IPS-18a (cell line): Measurements from ENCODE around the gene PM20D2.

Source experiments
- H3K27ac ChIP-seq: one replicate; pipeline ENCODE4 v1.5.1; 2013; ENCODE audit warnings: low read length
- H3K27me3 ChIP-seq: one replicate; pipeline ENCODE4 v1.6.1; 2013; ENCODE audit warnings: mild to moderate bottlenecking, low read length; ENCODE audit not compliant: control insufficient read depth, insufficient read depth
- H3K36me3 ChIP-seq: one replicate; pipeline ENCODE4 v1.6.1; 2013; ENCODE audit warnings: low read depth, low read length; ENCODE audit not compliant: control insufficient read depth
- H3K4me1 ChIP-seq: one replicate; pipeline ENCODE4 v1.6.1; 2013; ENCODE audit warnings: low read depth, low read length; ENCODE audit not compliant: control insufficient read depth
- H3K4me3 ChIP-seq: one replicate; pipeline ENCODE4 v1.5.1; 2013; ENCODE audit warnings: low read length
- H3K9ac ChIP-seq: one replicate; pipeline ENCODE4 v1.6.1; 2013; ENCODE audit warnings: mild to moderate bottlenecking, low read length, moderate library complexity
- H3K9me3 ChIP-seq: one replicate; pipeline ENCODE4 v1.6.1; 2013; ENCODE audit warnings: low read depth, low read length; ENCODE audit not compliant: control insufficient read depth

PM20D2 gene

DNA sequence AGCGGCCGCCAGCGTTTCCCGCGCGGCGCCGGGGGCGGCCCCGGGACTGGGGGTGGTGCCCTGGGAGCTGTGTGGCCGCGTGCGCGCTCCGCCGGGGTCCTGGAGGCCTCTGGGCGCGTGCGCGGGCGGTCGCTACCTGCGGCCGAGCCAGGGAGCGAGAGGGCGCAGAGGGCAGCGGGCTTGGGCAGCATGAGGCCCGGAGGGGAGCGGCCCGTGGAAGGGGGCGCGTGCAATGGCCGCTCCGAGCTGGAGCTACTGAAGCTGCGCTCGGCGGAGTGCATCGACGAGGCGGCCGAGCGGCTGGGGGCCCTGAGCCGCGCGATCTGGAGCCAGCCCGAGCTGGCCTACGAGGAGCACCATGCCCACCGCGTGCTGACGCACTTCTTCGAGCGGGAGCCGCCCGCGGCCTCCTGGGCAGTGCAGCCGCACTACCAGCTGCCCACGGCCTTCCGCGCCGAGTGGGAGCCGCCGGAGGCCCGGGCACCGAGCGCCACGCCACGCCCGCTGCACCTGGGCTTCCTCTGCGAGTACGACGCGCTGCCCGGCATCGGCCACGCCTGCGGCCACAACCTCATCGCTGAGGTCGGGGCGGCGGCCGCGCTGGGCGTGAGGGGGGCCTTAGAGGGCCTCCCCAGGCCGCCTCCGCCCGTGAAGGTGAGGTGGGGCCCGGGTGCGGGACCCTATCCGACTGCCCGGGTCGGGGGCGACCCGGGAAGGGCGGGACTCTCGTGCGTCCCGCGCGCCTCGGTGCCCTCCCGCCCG, at the start of gene PM20D2:
TSS of gene PM20D2 (plus strand) at position 100 of the 762 bp plus-strand sequence. CDS start at position 190, 90 bp downstream.
- peak within 1 kb of the TSS; percentile 51 for H3K4me3 ChIP-seq
- H3K36me3 ChIP-seq: no peaks in the 10 kb centered on the region
- H3K9me3 ChIP-seq: no peaks in the 10 kb centered on the region
- peaks cover 6% of the 10 kb centered on the region for H3K4me1 ChIP-seq
- peaks cover 53% of the 10 kb centered on the region for H3K27me3 ChIP-seq
- peak within 1 kb of the TSS; percentile 50 for H3K9ac ChIP-seq
- no peak within 1 kb of the TSS for H3K27ac ChIP-seq

- H3K9me3 ChIP-seq: no peaks in the 10 kb centered on the region
- H3K27ac ChIP-seq: no peak overlapping the region
- H3K4me3 ChIP-seq: no peak overlapping the region
- no peaks in the 10 kb centered on the region for H3K36me3 ChIP-seq
- no peak overlapping the region for H3K9ac ChIP-seq
- no peaks in the 10 kb centered on the region for H3K27me3 ChIP-seq
- no peaks in the 10 kb centered on the region for H3K4me1 ChIP-seq
These were observed 47.4 kb upstream of the PM20D2 start for GRCh38 chr6:89098461-89098860.

DNA sequence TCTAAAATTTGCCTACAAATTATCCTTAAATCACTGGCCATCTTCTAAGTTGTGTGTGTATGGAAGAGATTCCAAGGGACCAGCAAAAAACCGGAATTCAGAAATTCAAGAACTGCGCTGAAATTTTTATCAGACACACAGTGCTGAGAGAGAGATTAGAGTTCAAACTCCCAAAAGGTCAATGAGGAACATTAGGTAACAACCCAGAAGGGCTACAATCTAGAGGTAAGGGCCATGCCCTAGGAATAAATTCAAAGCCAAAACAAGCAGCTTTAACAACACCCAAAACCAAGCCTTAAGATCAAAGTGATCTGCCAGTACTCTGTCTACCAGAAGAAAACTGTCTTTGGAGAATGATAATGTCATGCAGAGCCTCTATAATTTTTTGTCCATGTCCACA, 45.7 kb upstream of the PM20D2 start:
- no peak overlapping the region for H3K4me3 ChIP-seq
- no peak overlapping the region for H3K27ac ChIP-seq
- peaks cover 2% of the 10 kb centered on the region for H3K36me3 ChIP-seq
- H3K27me3 ChIP-seq: no peaks in the 10 kb centered on the region
- no peaks in the 10 kb centered on the region for H3K4me1 ChIP-seq
- no peaks in the 10 kb centered on the region for H3K9me3 ChIP-seq
- H3K9ac ChIP-seq: no peak overlapping the region

DNA sequence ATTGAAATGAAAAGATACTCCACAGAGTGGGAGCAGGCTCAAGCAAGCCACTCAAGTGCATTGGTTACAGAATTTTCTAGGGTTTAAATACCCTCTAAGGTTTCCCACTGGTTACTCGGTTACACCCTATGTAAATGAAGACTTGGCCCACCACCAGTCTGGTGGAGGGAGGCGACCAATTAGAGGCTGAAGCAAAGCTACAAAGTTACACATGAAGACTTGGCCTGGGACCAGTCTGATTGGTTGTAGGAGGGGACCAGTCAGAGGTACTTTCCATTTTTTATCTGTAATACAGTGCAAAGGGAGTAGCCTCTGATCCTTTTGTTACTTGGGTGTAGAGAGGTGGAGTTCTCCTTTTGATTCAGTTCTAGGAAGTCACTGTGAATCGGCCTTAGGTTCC, 35.6 kb upstream of the PM20D2 start:
- H3K9me3 ChIP-seq: no peaks in the 10 kb centered on the region

GRCh38 chr6:89111933-89112332, 33.9 kb upstream of the PM20D2 start:
- Histone ChIP-seq H3K36me3 (no peaks in the 10 kb centered on the region), H3K9me3 (no peaks in the 10 kb centered on the region), H3K4me1 (peaks cover 2% of the 10 kb centered on the region), H3K4me3 (no peak overlapping the region), H3K27me3 (peaks cover 13% of the 10 kb centered on the region), H3K27ac (no peak overlapping the region), H3K9ac (no peak overlapping the region)

More for the DNA sequence above, 35.6 kb upstream of the PM20D2 start:
- H3K36me3 ChIP-seq: no peaks in the 10 kb centered on the region
- no peak overlapping the region for H3K9ac ChIP-seq
- no peaks in the 10 kb centered on the region for H3K4me1 ChIP-seq
- no peak overlapping the region for H3K4me3 ChIP-seq
- H3K27ac ChIP-seq: no peak overlapping the region
- H3K27me3 ChIP-seq: no peaks in the 10 kb centered on the region

GRCh38 chr6:89116702-89117101, 29.2 kb upstream of the PM20D2 start:
- Histone ChIP-seq H3K4me1 (peaks cover 4% of the 10 kb centered on the region), H3K9me3 (no peaks in the 10 kb centered on the region), H3K27ac (no peak overlapping the region), H3K27me3 (peaks cover 35% of the 10 kb centered on the region), H3K4me3 (peak overlapping the region; percentile 80), H3K36me3 (no peaks in the 10 kb centered on the region), H3K9ac (peak overlapping the region; percentile 57)

GRCh38 chr6:89117211-89118108, 28.4 kb upstream of the PM20D2 start, which contains the start of gene SRSF12:
Gene SRSF12 (minus strand): TSS chr6:89118071. CDS start chr6:89117887, 184 bp downstream.
- H3K36me3 ChIP-seq: no peaks in the 10 kb centered on the region
- peak within 1 kb of the TSS; percentile 80 for H3K4me3 ChIP-seq
- peaks cover 4% of the 10 kb centered on the region for H3K4me1 ChIP-seq
- peak within 1 kb of the TSS; percentile 57 for H3K9ac ChIP-seq
- no peak within 1 kb of the TSS for H3K27ac ChIP-seq
- no peaks in the 10 kb centered on the region for H3K9me3 ChIP-seq
- H3K27me3 ChIP-seq: peaks cover 35% of the 10 kb centered on the region

DNA sequence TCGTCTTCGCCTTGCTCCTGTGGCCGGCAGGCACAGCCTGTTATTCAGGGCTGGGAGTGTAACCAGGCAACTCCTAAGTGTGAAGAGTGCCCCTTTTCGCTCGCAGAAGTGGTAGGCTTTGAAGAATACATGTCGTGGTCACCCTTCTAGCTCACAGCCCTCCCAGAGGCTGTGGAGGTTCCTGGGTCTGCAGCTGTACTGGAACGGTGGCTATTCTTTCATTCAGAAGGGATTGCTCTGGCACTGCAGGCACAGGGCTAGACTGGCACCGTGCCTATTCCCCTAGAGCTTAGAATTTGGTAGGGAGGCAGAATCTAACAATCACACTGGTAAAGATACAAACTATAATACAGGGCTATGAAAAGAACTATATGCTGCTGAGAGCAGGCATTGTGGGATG, 26.9 kb upstream of the PM20D2 start:
- H3K27ac ChIP-seq: no peak overlapping the region
- no peaks in the 10 kb centered on the region for H3K9me3 ChIP-seq
- no peaks in the 10 kb centered on the region for H3K36me3 ChIP-seq
- H3K27me3 ChIP-seq: peaks cover 35% of the 10 kb centered on the region
- peaks cover 4% of the 10 kb centered on the region for H3K4me1 ChIP-seq
- no peak overlapping the region for H3K4me3 ChIP-seq
- H3K9ac ChIP-seq: no peak overlapping the region

GRCh38 chr6:89120371-89120770, 25.5 kb upstream of the PM20D2 start:
- Histone ChIP-seq H3K9ac (no peak overlapping the region), H3K4me1 (peaks cover 4% of the 10 kb centered on the region), H3K36me3 (no peaks in the 10 kb centered on the region), H3K4me3 (no peak overlapping the region), H3K27ac (no peak overlapping the region), H3K9me3 (no peaks in the 10 kb centered on the region), H3K27me3 (peaks cover 35% of the 10 kb centered on the region)

DNA sequence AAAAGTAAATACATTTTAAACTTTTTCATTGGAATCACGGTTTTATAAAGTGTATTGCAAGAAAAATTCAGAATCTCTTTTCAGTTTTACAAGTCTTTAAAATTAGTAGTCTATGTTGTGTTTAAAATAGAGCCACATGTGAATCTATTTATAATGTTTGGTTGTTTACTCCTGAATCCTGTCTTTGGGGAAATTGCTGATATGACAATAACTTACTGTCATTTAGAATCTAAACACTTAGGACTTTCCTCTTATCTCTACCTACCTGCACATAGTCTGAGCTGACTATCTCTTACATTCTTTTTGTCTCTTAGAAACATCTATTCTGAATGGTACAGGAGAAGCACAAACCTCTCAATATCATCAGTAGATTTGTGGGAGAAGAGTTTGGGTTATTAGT, 23.9 kb upstream of the PM20D2 start:
- H3K27ac ChIP-seq: no peak overlapping the region
- no peaks in the 10 kb centered on the region for H3K36me3 ChIP-seq
- peaks cover 23% of the 10 kb centered on the region for H3K27me3 ChIP-seq
- no peak overlapping the region for H3K9ac ChIP-seq
- no peaks in the 10 kb centered on the region for H3K9me3 ChIP-seq
- H3K4me1 ChIP-seq: peaks cover 2% of the 10 kb centered on the region
- H3K4me3 ChIP-seq: no peak overlapping the region

DNA sequence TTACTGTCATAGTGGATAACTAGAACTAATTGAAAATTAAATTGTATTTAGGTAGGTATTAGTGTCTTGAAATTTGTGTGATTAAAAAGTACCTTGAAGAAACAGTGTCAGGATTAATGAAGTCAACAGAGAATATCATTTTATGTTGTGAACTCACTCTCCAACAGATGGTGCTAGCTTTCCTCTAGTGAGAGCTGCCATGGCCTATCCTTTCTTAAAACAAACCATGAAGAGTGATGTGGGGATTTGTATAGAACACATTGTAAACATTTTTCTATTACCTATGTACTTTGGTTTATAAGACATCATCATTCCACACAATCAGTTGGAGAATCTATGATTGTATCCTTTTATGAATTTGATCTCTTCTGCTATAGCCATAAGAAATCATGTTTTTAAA, 23.2 kb upstream of the PM20D2 start:
- peaks cover 18% of the 10 kb centered on the region for H3K27me3 ChIP-seq
- H3K4me3 ChIP-seq: no peak overlapping the region
- H3K4me1 ChIP-seq: no peaks in the 10 kb centered on the region
- H3K9ac ChIP-seq: no peak overlapping the region
- H3K9me3 ChIP-seq: no peaks in the 10 kb centered on the region
- no peak overlapping the region for H3K27ac ChIP-seq
- no peaks in the 10 kb centered on the region for H3K36me3 ChIP-seq
